GM18505 (cell line): ENCODE data around the gene LYST.
A peak's percentile ranks its signal among the peaks of the same experiment; 100 is the strongest.
"Not testable (repeated sequence)": the region's sequence is repeated elsewhere in the genome, so short reads cannot be mapped to it uniquely, and the experiment has no call there.

ENCODE experiments used
- ATAC-seq: cut with Tn5 transposase; IDR thresholded peaks from one replicate; pipeline ENCODE4 v1.9.1; 2021; ENCODE audit not compliant: unreplicated experiment
- POLR2A ChIP-seq: IDR thresholded peaks from 4 replicates; pipeline ENCODE4 v1.6.1; 2011; ENCODE audit warnings: borderline replicate concordance; ENCODE audit not compliant: insufficient read depth, insufficient read length; ENCODE audit errors: extremely low read depth

The LYST gene

DNA sequence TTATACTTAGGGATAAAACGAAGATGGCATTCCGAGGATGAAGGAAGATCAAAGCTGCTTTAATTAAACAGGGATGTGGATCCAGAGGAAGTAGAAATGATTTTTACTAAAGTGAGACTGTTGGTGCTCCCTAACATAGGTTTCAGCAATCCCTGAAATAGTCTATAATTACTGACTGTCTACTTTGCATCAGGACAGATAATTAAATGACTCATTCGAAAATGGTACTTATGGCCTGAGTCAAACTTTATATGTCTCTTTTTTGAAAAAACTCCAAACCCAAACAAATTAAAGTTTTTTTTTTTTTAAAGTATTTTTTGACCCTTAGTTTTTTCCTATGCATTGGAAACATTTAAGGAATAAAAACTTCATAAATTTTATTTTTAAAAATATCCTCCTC lies 90.3 kb downstream of the LYST start:
- ATAC-seq: no peak
- no peak for TF ChIP-seq POLR2A

DNA sequence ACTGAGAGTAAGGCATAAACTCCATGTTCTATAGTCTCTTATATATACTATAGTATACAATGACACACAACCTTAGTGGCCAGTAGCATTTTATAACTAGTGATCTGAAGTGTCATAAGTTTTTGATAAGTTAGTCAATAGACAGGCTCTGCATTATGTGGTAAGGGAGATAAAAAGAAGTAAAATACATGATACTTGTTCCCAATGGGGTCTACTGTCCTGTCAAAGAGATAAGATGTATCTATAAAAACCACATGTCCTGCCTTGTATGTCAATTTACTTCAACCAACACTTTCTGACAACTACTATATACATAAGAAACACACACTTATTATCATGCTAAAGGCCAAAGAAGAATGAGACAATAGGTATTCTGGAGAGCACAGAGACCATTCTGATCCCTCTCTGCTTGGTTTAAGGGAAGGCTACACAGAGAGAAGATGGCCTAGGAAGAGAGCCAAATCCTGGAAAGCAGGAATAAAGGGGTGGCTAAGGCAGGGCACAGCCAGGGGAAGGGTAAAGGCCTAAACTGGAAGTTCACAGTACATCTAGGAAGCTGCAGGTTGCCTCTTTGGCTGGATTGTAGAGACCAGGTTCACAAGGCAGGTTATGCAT lies 91.4 kb downstream of the LYST start:
- no peak for ATAC-seq
- TF ChIP-seq POLR2A: no peak

DNA sequence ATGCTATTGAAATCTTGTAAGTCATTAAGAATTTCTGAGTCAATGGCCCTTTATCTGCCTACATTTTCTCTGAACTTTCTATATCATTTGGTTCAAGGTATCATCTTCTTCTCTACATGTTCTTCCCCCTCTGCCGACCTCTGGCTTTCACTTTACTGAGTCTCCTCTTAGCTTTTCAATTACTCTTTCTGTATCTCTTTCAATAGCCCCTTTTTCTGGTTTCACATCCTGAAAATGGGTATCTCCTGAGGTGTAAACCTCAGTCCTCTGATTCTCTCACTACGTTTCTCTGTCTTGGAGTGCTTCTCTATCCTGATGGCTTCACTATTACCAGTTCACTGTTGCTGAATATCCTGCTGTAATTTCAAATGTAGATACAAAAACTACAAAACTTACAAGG lies 98.9 kb downstream of the LYST start:
- peak; percentile 91 for ATAC-seq
- TF ChIP-seq POLR2A: no peak

DNA sequence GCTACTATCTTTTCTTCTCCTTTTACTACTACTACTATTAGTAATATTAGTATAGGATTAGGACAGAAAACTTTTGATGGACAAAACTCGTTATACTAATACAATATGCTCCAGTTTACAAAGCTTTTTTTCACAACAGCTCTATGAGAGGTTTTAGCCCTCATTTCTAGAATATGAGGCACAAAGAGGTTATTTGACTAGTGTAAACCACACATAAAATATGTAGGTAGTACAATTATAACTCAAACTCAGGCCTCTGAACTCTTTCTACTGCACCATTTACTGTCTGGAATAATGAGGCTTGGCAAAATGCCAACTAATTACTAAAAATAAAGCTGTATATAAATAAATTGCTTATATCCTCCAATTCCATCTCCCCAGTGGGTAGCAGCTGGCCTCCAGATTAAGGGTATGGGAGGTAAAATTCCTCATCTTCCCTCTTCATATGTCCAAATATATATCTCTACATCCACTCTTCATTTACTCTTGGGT lies 99.9 kb downstream of the LYST start:
- no peak for TF ChIP-seq POLR2A
- ATAC-seq: no peak

DNA sequence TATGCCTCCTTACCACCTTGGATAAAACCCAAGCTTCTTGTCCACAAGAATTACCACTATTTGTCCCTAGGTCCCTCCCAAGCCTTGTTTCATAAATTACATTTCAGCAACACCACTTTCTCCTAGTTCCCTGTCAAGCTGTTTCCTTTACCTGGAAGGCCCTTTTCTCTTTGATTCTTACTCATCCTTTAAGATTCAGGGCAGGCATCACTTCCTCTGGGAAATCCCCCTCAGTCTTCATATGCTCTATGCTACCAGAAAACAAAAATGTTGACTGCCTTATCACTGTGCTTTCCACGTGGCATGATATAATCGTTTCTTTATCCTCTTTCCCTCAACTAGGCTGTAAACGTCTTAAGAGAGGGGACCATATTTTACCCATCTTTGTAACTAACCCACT lies 102.7 kb downstream of the LYST start:
- ATAC-seq: no peak
- no peak for TF ChIP-seq POLR2A

DNA sequence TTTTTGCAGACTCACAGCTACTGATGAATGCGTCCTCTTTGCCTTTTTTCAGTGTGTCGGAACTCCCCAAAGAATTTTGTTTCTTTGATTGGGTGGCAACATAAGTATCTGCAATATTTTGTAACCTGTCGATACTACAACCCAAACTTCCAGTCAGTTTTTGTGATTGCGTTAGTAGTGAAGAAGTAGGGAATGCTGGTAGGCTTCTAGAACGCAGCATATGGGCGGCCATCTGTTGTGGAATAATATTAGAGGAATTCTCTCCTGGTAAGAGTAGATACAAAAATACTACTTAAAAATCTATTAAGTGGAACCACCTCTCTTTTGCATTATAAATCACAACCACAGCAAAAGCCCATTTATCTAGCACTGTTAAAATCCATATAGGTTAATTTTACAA lies 107.4 kb downstream of the LYST start:
- no peak for ATAC-seq
- no peak for TF ChIP-seq POLR2A

DNA sequence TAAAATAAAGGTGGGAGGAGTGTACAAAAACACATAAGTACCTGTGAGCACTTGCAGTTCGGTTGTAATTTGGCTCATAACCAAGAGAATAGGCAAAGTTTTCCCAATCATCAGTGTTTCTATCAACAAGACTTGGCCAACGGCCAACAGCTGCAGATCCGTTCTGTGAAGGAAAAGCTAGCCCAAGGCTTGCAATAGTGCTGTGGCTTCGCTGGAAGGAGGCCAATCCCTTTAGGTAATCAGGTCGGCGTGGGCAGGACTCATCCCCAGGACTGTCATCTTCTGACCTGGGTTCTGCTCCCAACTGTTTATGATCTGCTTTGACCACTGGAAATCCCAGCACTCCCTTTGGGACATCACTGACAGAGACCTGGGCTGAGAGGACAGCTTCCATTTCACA lies 107.8 kb downstream of the LYST start:
- TF ChIP-seq POLR2A: no peak
- no peak for ATAC-seq

DNA sequence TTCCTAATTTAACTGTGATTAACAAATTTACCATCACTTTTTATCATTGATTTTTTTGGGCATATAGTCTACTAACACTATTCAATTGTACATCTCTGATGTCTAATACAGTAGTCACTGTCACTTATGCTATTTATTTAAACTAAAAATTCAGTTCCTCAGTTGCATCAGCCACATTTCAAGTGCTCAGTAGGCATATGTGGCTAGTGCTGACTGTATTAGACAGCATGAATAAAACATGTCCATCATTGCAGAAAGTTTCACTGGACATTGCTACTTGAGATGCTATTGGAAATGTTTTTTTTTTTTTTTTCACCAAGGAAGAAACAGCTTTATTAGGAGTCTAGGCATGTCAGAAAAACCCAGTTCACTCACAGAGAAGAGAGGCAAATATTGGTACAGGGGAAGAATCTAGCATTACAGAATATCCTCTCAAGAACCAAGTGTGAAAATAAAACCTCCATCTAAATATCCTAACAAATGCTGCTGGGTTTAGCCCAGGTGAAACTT lies 109.1 kb downstream of the LYST start:
- TF ChIP-seq POLR2A: no peak
- no peak for ATAC-seq

DNA sequence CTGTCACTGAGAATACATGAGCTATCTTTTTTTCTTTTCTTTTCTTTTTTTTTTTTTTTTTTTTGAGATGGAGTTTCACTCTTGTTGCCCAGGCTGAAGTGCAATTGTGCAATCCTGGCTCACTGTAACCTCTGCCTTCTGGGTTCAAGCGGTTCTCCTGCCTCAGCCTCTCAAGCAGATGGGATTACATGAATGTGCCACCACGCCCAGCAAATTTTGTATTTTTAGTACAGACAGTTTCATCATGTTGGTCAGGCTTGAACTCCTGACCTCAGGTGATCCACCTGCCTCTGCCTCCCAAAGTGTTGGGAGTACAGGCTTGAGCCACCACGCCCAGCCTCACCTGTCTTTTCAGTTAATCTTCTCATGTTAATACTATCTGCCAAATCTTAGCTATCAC lies 112.5 kb downstream of the LYST start:
- not testable (repeated sequence) for ATAC-seq

DNA sequence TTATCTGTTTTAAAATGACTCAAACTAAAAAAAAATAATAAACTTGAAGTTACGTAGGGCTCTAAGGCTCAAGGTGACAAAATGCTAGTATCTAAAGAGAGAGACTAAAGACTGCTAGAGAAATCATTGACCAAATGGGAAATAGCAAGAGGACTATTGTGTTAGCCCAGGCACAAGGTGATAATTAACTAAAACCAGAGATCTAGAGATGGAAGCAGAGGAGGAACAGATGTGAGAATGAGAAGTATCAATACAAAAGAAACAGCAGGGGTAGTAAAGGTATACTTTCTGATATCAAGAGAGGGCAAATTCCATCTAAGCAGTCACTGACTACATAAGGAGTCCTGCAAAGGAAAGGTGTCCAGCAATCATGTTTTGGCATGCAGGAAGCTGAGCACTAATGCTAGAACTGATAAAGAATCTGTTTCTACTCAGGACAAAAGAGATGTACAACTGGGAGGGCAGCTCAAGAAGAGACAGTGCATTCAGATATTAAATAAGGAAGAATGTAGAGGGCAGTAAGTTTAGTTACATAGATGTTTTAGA lies 116.9 kb downstream of the LYST start:
- TF ChIP-seq POLR2A: no peak
- no peak for ATAC-seq

DNA sequence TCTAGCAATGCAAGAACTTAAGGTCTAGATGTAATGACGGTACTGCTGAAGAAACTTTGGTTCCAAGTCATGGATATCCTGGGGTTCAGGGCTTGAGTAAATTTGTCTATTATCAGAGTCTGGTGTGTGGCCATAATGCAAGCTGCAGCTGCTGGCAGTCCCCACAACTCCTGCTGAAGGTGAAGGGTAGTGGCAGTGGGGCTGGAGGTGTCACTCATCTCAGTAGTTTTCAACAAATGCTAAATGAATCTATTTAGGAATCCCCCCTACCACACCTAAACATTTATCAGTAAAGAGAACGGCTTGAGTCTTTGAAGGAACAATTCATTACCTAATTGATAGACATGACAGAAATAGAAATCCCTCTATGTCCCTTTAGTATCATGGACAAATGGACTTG lies 118.0 kb downstream of the LYST start:
- no peak for ATAC-seq

DNA sequence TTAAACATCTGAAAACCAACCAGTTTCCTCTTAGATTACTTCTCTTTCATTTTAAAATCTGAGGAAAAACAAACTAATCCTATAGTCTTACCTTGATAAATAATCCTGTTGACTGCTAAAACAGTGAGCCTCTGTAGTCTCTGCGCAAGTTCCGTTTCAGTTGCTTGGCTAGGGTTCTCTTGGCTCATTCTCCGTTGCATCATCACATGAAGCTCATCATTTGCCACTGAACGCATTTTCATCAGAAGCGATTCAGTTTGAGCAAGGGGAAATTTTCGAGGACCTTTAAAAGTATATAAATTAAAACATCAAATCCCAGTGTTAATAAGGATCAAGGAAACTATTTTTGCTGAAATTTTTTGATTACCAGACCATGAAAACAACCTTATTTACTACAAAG lies 120.5 kb downstream of the LYST start:
- TF ChIP-seq POLR2A: no peak
- no peak for ATAC-seq

More for the DNA sequence above, 118.0 kb downstream of the LYST start:
- TF ChIP-seq POLR2A: no peak

DNA sequence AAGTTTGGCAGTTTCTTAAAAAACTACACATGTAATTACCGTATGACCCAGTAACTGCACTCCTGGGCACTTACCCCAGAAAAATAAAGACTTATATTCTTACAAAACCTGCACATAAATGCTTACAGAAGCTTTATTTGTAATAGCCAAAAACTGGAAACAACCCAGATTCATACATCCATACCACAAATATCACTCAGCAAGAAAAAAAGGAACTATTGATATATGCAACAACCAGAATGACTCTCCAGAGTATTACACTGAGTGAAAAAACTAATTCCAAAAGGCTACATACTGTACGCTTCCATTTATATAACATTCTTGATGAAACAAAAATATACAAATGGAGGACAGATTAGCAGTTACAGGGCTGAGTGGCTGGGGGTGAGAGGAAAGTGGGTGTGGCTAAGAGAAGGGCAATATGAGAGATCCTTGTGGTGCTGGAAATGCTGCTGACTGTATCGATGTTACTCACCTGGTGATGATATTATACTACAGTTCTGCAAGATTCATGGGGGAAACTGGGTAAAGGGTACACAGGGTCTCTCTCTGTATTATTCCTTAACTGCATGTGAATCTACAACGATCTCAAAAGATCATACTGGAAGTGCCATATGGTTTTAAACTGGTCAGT lies 121.1 kb downstream of the LYST start:
- TF ChIP-seq POLR2A: no peak
- ATAC-seq: no peak

DNA sequence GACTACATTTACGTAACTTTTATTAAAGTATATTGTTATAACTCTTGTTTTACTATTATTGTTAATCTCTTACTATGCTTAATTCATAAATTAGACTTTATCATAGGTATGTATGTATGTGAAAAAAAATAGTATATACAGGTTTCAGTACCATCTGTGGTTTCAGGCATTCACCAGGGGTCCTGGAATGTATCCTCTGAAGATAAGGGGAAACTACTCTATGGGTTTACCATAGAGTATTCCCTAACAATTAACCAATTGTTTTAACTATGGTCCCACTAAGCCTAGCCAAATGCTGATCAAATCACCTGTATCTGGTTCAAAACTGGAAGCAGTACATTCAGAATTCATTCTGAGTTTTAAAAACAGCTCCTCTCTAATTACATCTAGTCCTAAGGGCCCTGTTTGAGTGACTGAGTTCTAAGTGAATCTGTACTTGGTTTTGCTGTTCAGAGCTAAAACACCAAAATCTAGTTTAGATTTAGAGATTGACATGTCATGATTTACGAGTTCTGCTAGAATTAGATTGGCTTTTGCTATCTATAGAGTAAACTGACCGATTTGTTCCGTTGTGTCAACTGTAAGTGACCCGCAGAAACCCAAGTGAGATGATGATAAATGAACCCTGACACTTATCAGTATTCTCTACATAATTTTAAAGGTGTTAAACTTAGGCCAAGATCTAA lies 123.6 kb downstream of the LYST start:
- ATAC-seq: no peak
- no peak for TF ChIP-seq POLR2A
